Superior temporal gyrus (tissue), 1 donor: ENCODE results near the gene CYP4A22.
"Not testable (repeated sequence)": the region's sequence is repeated elsewhere in the genome, so short reads cannot be mapped to it uniquely, and the experiment has no call there.

Source experiments
- DNase-seq: peaks from one replicate; pipeline ENCODE4 v3.0.0-alpha.2; 2016; ENCODE audit errors: extremely low spot score

The CYP4A22 gene

DNA sequence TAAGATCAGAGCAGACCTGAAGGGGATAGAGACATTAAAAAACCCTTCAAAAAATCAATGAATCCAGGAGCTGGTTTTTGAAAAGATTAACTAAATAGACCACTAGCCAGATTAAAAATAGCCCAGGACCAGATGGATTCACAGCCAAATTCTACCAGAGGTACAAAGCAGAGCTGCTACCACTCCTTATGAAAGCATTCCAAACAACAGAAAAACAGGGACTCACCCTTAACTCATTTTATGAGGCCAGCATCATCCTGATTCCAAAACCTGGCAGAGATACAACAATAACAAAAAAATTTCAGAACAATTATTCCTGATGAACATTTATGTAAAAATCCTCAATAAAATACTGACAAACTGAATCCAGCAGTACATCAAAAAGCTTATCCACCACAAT, 19.2 kb downstream of the CYP4A22 start:
- not testable (repeated sequence) for DNase-seq

GRCh38 chr1:47157957-47158356, 20.7 kb downstream of the CYP4A22 start:
- DNase-seq: not testable (repeated sequence)

GRCh38 chr1:47160716-47161115, 23.5 kb downstream of the CYP4A22 start:
- no peak for DNase-seq

- DNase-seq: no peak
These were observed 24.2 kb downstream of the CYP4A22 start for GRCh38 chr1:47161298-47162040.

GRCh38 chr1:47164552-47164951, 27.3 kb downstream of the CYP4A22 start:
- DNase-seq: no peak

DNA sequence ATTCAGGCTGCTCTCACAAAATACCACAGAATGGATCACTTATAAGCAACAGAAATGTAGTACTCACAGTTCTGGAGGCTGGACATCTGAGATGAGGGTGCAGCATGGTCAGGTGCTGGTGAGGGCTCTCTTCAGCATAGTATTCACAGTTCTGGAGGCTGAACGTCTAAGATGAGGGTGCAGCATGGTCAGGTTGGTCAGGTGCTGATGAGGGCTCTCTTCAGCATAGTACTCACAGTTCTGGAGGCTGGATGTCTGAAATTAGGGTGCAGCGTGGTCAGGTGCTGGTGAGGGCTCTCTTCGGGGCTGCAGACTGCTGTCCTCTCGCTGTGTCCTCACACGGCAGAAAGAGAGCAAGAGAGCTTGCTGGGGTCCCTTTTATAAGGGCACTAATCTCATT, 35.5 kb downstream of the CYP4A22 start:
- DNase-seq: no peak

DNA sequence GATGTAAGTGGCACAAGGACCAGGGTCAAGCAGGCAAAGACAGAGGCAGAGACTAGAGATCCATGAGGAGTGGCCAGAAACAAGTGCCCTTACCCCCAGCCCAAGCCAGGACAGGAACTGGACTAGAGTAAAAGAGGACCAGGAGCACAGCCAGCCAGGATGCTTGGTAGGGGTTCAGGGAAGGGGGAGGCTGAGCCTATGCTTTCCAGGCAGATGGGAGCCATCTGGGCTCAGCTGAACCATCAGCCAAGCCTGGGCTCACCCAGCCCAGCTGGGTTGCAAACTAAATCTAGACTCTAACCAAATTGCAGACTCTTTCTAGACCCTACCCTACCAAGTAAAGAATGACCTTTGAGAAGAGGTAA, 37.4 kb downstream of the CYP4A22 start:
- DNase-seq: no peak

DNA sequence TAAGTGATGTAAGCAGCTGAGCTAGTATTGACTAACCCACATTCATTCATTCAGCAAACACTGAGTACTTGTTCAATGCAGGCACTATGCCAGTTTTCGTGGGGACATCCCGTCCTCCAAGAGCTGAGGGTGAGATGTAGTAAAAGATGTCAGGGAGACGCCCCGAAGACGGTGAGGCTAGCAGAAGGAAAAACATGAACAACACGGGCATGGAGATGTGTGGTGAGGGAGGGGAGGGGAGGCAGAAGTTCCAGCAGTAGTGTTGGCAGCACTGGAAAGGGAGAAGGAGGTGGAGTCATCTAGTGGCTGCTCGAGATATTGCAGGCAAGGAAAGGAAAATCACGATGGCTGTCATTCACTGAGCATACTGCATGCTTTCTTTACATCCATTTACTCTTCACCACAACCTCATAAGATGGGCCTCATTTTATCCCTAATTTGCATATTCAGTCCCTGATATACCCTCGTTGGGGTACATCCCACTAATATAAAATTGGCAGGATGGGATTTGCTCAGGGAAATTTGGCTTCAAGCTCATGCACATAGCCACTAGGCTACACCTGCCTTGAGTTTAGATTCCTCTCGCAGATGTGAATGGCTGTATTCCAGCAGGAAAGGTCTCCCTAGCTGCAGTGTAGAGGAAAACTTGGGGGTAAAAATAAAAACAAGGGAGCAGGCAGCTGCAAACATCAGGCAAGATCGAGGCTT, 38.1 kb downstream of the CYP4A22 start:
- peak; percentile 83 for DNase-seq

DNA sequence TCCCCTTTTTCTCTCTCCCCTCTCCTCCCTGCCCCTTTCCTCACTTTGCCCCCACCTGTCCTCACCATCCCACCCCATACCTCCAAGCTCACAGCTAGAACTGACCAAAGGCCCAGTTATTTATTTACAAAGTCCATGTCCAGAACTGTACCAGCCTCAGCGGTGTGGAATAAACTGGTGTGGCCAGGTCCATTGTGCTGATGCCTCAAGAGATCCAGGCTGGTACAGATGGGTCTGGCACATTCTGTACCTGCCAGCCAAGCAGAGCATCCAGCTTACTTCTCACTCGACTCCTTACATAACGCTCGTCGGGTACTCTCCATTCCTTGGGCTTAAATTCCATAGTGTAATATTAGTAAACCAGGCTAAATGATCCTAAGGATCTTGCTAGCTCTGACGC, 40.8 kb downstream of the CYP4A22 start:
- DNase-seq: peak; percentile 45

GRCh38 chr1:47178654-47179016, 41.4 kb downstream of the CYP4A22 start:
- DNase-seq: no peak

DNA sequence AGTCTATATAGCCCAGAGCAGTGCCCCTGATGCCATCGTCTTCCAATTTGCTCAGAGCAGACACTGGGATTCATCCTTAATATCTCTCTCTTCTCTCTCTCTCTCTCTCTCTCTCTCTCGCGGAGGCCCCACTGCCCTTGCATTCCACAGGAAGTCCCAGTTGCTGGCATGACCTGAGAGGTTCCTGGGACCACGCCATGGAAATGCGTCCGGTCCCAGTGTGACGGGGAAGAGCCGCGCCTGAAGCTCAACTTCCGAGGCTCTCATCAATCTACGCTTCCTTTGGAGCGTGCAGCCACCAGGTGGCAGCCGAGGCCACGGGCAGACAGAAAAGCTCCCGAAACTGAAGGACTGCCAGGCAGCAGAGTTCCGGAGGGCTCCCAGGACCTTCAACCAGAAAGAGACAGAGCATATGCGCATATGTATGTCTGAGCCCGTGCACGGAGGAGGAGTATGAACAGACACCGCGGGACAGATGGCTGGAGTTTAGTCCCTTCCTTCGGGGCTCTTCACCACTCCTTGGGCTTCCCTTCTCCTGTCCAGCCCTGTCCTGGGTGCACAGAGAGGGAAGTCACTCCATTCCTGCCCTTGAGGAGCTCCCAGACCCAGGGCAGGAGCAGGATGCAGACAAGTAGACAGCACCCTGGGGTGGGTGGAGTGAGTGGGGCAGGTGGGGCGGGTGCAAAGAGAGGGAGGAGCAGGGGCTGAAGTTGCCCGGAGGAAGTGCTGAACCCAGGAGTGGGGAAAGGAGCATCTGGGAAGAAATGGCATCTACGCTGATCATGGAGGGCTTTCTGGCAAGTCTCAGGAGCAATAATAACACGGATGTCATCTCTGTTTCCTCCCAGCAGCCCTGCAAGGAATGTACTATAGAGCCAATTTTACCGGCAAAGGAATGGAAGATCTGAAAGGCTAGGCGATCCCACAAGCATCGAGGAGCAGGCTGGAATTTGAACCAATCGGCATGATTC, 42.1 kb downstream of the CYP4A22 start:
- peak; percentile 87 for DNase-seq

GRCh38 chr1:47179988-47180563, 42.8 kb downstream of the CYP4A22 start:
- DNase-seq: no peak

DNA sequence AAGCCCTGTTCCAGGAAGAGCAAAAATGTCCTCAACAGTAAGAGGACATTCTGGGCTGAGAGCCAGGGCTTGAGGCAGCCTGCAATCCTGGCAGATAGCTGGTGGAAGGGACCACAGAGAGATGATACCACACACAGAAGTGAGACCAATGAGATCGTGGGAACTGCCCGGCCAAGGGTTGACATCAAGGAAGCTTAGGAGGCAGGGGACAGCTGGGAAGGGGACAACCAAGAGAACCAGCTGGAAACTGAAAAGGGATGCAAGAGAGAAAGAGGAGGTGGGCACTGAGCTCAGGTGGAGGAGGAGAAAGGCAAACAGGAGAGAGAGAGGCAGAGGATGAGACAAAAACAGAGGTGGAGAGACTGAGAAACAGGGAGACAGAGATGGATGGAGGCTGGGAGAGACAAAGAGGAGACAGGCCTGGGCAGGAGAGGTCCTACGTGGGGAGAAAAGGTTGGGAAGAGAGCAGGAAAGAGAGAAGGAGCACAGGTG, 43.4 kb downstream of the CYP4A22 start:
- no peak for DNase-seq

DNA sequence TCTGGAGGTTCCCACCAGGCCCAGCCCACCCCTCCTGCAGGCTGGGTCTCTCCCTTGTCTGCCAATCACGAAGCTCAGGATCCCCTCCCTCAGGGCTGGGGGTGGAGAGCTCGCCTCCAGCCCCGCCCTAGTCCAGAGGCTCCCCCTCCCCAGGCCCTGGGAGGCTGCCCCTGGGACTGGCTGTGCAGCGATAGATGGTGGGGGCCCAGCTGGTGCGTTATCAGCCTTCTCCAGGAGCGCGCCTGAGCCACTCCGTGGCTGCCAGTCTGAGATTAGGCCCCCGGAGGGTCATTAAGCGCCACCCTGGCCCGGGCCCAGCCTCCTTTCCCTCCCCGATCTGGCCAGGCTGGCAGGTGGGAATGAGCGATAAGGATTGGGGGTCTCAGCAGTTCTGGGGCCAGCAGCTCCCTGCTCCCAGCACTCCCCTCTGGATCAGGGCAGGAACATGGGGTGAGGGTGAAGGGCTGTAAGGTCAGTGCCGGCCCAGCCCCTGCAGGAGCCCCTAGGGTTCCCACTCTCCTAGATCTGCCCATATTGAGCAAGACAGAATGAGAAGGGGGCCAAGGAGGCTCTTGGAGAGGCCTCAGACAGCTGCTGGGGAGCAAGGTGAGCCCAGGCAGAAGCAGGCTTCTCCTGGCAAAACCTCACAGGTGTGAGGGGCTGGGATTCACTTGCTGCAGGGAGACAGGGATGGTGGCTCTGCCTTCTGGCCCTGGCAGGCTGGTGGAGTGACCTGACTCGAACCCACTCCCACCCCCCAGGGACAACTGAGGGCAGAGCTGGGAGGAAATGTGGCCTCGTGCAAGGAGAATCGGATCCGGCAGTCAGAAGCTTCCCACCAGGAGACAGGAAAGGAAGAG, 44.1 kb downstream of the CYP4A22 start:
- DNase-seq: no peak

DNA sequence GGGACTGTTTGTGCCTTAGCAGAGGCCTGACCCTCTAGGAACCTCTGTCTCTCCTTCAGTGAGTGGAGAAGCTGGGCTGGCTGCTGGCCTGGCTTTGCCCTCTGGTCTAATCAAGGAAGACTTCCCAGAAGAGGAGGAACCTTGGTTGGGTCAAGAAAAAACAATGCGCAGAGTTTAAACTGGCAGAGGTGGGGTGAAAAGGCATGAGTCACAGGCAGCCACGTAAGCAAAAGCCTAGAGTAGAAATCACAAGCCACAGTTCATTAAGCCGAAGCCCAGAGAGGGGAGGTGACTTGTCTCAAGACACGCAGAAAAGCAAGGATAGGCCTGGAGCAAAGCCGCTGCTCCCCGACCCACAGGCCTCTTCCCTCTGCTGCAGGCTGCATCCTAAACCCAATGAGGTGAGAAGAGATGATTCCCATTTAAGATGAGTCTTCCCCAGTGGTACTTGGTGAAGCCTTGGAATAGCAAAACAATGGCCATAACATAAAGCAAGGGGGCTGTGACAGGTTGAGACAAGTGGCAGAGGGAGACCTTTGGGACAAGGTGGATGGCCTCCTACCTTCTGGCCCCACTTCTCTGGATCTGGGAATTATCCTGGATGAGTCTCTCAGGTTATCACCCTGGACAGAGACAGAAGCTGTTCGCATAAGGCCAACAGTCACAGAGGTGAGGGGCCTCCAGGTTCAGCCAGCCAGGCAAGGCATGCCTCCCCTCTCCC, 44.9 kb downstream of the CYP4A22 start:
- DNase-seq: no peak

GRCh38 chr1:47182676-47183235, 45.5 kb downstream of the CYP4A22 start:
- no peak for DNase-seq

GRCh38 chr1:47183308-47184089, 46.3 kb downstream of the CYP4A22 start:
- no peak for DNase-seq

- no peak for DNase-seq
These were observed 47.0 kb downstream of the CYP4A22 start for GRCh38 chr1:47184090-47184821.
